ENCODE measurements around the gene OSBPL6. TPM values are rescaled to one million over a fixed set of nuclear protein-coding genes. Genes with fewer than 3 reads are reported as not detected.

Gene OSBPL6
- total RNA-seq: 11.8 and 14.6 TPM in 2 replicates

DNA sequence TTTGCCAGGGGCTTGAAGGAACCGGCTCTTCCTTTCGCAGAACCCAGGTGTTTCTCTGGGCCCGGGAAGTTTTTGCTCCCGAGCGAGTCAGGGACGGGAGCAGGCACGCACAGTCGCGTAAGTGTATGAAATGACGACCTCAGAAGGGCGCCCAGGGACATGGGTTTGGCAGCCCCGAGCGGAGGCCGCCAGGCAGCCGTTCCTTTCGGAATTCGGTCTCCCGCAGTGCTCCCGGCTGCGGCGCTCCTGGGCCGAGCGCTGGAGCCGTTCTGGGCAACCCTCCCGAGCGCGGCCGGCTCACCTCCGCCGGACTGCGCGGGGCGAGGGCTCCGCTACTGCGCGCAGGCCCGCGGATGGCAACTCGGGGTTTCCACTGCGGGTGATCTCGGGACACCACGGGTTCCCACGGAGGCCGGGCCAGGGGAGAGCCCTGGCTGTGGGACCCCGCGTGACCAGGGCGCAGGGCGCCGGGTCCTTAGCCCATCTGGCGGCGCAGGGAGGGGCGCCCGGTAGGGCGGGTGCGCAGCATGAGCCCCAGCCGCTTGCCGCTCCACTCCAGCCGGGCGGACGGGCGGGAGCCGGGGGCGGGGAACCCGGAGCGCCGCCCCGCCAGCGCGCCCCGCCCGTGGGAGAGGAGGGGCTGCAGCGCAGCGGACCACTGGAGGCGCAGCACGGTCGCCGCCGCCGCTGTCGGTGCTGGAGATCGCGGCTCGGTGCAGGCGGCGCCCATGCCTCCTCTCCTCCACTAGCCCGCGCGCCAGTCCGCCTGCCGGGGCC, at the start of gene OSBPL6:
Gene OSBPL6 (plus strand): TSS at position 690 of the 777 bp plus-strand sequence. CDS start 111,673 bp downstream, outside the sequence.

DNA sequence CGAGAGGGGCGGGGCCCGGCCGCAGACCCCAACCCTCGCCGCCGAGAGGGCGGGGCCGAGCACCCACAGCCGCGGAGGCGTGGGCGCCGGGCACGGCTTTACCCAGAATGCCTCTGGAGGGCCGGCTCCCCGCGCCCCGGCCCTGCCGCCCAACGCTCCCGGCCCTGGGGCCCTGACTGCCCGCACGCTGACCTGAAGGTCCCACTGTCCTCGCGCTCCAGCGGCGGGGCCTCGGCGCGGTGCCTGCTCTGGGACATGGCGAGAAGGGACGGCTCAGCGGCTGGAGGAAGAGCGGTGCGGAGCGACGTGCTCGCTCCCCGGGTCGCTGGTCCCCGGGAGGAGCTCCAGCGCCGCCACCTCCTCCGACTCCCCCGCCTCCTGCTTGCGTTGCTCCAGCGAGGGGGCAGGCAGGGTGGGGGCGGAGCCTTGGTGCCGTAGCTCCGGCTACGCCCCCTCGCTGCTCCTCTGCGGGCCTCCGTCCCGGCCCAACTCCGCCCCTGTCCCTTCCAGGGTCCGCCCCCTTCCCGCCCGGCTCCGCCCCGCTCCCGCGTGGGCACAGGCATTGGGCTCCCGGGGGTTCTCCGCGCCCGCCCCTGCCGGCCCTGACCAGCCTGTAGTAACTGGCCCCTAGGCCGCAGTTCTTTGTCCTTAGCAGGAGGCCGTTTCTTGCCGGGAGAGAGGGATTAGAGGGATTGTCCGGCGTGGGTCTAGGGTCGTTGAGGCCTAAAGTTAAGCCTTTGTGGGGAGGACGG, 256.6 kb downstream of the OSBPL6 start, which contains the start of the genes PJVK and PRKRA:
Gene PJVK (plus strand): TSS at position 605 of the 752 bp plus-strand sequence. CDS start 2,032 bp downstream, outside the sequence.
Gene PRKRA (minus strand): TSS at position 402 of the 752 bp plus-strand sequence. CDS start 145 bp downstream, at position 257.

Other genes with a start within 250 kb of the OSBPL6 start
- 0.14 and 0.27 TPM in 2 replicates for gene PDE11A, start 121.7 kb upstream of the OSBPL6 start, total RNA-seq
- gene RBM45, start 82.1 kb upstream of the OSBPL6 start, total RNA-seq: 19.1 and 21.3 TPM in 2 replicates

Data from thoracic aorta endothelial cell (primary cell).